ENCODE results near the gene MYO1E.

Gene MYO1E

GRCh38 chr15:59266028-59266427 is 106.6 kb downstream of the MYO1E start:
- no peak for TF ChIP-seq RARB (CRISPR knock-in tag; IDR thresholded peaks at IDR 0.05)
- no peak for TF ChIP-seq OSR1 (CRISPR knock-in tag; IDR thresholded peaks at IDR 0.05)
- no peak for TF ChIP-seq GLIS3 (CRISPR knock-in tag; IDR thresholded peaks at IDR 0.05)
- TF ChIP-seq POU6F1 (CRISPR knock-in tag; IDR thresholded peaks at IDR 0.05; ENCODE audit: borderline replicate concordance, low read depth) = no peak
- TF ChIP-seq TCF4 (CRISPR knock-in tag; IDR thresholded peaks at IDR 0.05; ENCODE audit: borderline replicate concordance) = no peak
- no peak for TF ChIP-seq PPARA (CRISPR knock-in tag; IDR thresholded peaks at IDR 0.05; ENCODE audit: borderline replicate concordance)
- no peak for TF ChIP-seq ZFP3 (CRISPR knock-in tag; IDR thresholded peaks at IDR 0.05)
- no peak for TF ChIP-seq ARNTL (CRISPR knock-in tag; IDR thresholded peaks at IDR 0.05; ENCODE audit: borderline replicate concordance, low read depth)
- TF ChIP-seq ESRRG (CRISPR knock-in tag; IDR thresholded peaks at IDR 0.05) = no peak
- TF ChIP-seq ZC3H10 (CRISPR knock-in tag; IDR thresholded peaks at IDR 0.05) = no peak
- ATAC-seq = no peak

GRCh38 chr15:59262316-59262715 is 110.4 kb downstream of the MYO1E start:
- TF ChIP-seq ISL1 (CRISPR knock-in tag; IDR thresholded peaks at IDR 0.05) (no peak), OSR1 (CRISPR knock-in tag; IDR thresholded peaks at IDR 0.05) (no peak), ZFP30 (CRISPR knock-in tag; IDR thresholded peaks at IDR 0.05) (no peak), POU6F1 (CRISPR knock-in tag; IDR thresholded peaks at IDR 0.05; ENCODE audit: borderline replicate concordance, low read depth) (no peak), SNAI2 (CRISPR knock-in tag; IDR thresholded peaks at IDR 0.05) (no peak), ZNF70 (CRISPR knock-in tag; IDR thresholded peaks at IDR 0.05) (no peak), PPARA (CRISPR knock-in tag; IDR thresholded peaks at IDR 0.05; ENCODE audit: borderline replicate concordance) (no peak), CSRNP3 (CRISPR knock-in tag; IDR thresholded peaks at IDR 0.05) (no peak), ESRRG (CRISPR knock-in tag; IDR thresholded peaks at IDR 0.05) (no peak), ZNF8 (CRISPR knock-in tag; IDR thresholded peaks at IDR 0.05) (no peak), ARNTL (CRISPR knock-in tag; IDR thresholded peaks at IDR 0.05; ENCODE audit: borderline replicate concordance, low read depth) (no peak), RARB (CRISPR knock-in tag; IDR thresholded peaks at IDR 0.05) (no peak), CREB5 (CRISPR knock-in tag; IDR thresholded peaks at IDR 0.05; ENCODE audit: low read depth) (no peak), BACH2 (CRISPR knock-in tag; IDR thresholded peaks at IDR 0.05; ENCODE audit: borderline replicate concordance) (no peak)
- ATAC-seq = no peak

GRCh38 chr15:59260090-59260489 is 112.6 kb downstream of the MYO1E start:
- no peak for ATAC-seq
- TF ChIP-seq ISL1 (CRISPR knock-in tag; IDR thresholded peaks at IDR 0.05) = no peak
- no peak for TF ChIP-seq ZFP3 (CRISPR knock-in tag; IDR thresholded peaks at IDR 0.05)
- no peak for TF ChIP-seq CSDC2 (CRISPR knock-in tag; IDR thresholded peaks at IDR 0.05)
- TF ChIP-seq RARB (CRISPR knock-in tag; IDR thresholded peaks at IDR 0.05) = no peak
- TF ChIP-seq ARNTL (CRISPR knock-in tag; IDR thresholded peaks at IDR 0.05; ENCODE audit: borderline replicate concordance, low read depth) = no peak
- TF ChIP-seq ZC3H10 (CRISPR knock-in tag; IDR thresholded peaks at IDR 0.05) = no peak
- TF ChIP-seq ESRRG (CRISPR knock-in tag; IDR thresholded peaks at IDR 0.05) = no peak
- TF ChIP-seq CSRNP3 (CRISPR knock-in tag; IDR thresholded peaks at IDR 0.05) = no peak
- no peak for TF ChIP-seq GLIS3 (CRISPR knock-in tag; IDR thresholded peaks at IDR 0.05)
- no peak for TF ChIP-seq CREB5 (CRISPR knock-in tag; IDR thresholded peaks at IDR 0.05; ENCODE audit: low read depth)
- TF ChIP-seq SNAI2 (CRISPR knock-in tag; IDR thresholded peaks at IDR 0.05) = no peak
- TF ChIP-seq PATZ1 (CRISPR knock-in tag; IDR thresholded peaks at IDR 0.05; ENCODE audit: borderline replicate concordance) = no peak
- no peak for TF ChIP-seq OSR1 (CRISPR knock-in tag; IDR thresholded peaks at IDR 0.05)
- TF ChIP-seq POU6F1 (CRISPR knock-in tag; IDR thresholded peaks at IDR 0.05; ENCODE audit: borderline replicate concordance, low read depth) = no peak
- TF ChIP-seq ZNF70 (CRISPR knock-in tag; IDR thresholded peaks at IDR 0.05) = no peak
- TF ChIP-seq PPARA (CRISPR knock-in tag; IDR thresholded peaks at IDR 0.05; ENCODE audit: borderline replicate concordance) = no peak
